GM20000 (cell line): Measurements from ENCODE around the gene PDK3.
A peak's percentile ranks its signal among the peaks of the same experiment; 100 is the strongest.

ENCODE experiments used
- DNase-seq: peaks from one replicate; pipeline ENCODE4 v3.0.0; 2012; ENCODE audit warnings: low spot score
- TF ChIP-seq, protein P1 (sequence below): IDR thresholded peaks from 2 replicates; pipeline ENCODE4 v1.5.1; 2012; ENCODE audit warnings: mild to moderate bottlenecking, control low read depth; ENCODE audit errors: extremely low read depth, missing control alignments

Gene PDK3

DNA sequence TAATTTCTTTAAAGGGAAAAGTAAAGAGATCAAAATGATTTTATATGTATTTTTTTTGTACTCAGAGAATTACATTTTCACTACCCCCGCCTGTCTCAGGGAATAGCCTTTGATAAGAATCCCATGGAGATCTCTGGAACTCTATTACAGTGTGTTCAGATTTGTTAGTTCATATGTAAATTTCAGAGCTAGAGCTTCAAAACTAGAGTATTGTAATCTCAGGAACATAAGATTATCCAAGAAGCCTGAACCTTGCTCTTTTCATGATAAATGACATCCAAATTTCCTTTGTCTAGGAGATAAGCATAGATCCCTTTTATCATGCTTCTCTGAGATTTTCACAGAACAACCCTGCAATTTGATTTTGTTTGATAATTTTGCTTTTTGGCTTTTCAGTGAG lies 82.9 kb downstream of the PDK3 start:
- TF ChIP-seq, protein P1, sequence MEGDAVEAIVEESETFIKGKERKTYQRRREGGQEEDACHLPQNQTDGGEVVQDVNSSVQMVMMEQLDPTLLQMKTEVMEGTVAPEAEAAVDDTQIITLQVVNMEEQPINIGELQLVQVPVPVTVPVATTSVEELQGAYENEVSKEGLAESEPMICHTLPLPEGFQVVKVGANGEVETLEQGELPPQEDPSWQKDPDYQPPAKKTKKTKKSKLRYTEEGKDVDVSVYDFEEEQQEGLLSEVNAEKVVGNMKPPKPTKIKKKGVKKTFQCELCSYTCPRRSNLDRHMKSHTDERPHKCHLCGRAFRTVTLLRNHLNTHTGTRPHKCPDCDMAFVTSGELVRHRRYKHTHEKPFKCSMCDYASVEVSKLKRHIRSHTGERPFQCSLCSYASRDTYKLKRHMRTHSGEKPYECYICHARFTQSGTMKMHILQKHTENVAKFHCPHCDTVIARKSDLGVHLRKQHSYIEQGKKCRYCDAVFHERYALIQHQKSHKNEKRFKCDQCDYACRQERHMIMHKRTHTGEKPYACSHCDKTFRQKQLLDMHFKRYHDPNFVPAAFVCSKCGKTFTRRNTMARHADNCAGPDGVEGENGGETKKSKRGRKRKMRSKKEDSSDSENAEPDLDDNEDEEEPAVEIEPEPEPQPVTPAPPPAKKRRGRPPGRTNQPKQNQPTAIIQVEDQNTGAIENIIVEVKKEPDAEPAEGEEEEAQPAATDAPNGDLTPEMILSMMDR = no peak
- DNase-seq = no peak

DNA sequence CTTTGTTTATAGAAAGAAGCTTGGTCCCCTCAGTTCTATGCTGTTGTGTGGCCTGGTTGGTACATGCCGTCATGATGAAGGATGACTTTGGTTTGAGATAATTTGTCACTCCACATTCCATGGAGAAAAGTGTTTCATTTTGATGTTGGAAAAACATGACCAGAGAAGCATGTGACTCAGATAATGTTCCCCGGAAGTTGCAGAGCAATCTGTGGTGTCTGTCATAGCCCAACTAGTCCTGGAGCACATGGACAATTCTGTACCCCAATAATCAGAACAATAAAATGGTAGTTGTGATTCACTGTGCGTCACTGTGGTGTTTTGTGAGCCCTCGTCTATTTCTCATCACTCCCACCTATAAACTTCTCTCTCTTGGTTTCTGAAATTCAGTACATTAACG lies 85.1 kb downstream of the PDK3 start:
- TF ChIP-seq, protein P1 = no peak
- no peak for DNase-seq

DNA sequence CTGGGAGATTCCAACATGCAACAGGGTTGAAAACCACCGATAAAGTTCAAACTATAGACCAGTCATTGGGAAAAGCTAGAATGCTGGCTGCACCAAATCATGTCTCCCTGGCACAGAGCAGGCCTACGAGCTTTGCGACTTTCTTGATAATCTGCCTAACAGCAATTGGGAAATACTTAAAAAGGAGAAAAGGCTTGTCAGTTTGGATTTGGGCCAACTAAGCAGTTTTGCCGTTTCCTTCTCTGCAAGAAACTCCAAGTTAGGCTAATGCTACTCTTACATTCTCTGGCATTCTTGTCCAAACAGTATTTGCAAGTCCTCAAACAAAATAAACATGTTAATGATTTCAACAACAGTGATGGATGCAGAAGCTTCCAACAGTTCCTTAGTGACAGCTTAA lies 87.9 kb downstream of the PDK3 start:
- TF ChIP-seq, protein P1 = no peak
- DNase-seq = no peak

DNA sequence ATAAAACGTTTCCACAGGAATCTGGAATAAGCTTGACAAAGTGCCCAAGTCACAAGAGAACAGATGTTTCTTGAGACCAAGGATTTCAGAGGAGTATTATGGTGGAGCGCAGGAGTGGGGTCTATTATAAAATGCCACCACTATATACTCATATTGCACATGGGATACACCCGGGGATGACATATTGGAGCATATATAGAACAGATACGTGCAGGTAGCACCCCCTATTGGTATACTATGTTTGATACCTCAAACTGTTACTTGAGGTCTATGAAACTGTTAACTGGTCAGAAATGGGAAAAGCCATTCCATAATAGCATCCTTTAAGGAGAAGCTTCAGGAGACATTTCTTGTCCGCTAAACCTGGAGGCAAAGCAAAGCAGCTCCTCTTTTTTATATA lies 96.0 kb downstream of the PDK3 start:
- TF ChIP-seq, protein P1 = no peak
- DNase-seq = peak; percentile 18

DNA sequence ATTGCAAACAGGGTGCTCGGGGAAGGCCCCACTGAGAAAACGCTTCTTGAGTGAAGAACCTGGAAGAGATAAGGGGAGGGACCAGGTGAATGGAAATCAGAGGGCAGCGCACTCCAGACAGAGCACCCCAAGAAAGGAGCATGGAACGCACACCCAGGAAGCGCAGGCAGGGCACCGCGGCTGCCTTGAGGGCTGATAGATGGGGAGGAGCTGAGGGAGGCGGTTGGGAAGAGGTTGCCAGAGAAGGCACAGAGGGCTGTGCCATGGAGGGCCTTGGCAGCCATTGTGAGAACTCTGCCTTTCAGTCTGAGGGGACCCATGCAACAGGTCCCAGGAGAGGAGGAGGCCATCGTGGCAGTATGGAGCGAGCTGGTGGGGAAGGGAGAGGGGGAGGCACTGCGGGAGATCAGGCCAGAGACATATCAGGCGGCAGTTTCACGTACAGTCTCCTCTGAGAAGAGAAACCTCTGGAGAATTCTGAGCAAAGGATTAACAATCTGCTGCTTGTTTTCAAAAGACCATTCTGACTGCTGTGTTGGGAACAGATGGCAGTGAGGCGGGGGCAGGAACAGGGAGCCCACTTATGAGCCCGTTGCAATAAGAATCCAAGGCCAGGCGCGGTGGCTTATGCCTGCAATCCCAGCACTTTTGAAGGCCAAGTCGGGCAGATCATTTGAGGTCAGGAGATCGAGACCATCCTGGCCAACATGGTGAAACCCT lies 98.4 kb downstream of the PDK3 start:
- TF ChIP-seq, protein P1 = no peak
- DNase-seq = no peak

DNA sequence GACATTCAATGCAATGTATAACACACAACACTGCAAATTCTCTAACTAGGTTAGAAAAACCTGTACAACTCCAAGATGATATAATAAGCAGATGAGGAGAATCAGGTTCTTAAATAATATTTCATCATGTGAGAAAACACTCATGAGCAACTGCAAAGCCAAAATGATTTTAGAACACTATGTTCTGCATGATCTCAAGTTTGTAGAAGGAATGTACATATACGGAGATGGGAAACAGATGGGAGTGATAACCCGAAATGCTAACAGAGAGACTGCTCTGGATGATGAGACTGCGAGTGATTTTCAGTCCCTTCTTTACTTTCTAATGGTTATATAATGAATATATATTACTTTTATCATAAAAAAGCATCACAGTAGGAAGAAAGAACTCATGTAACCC lies 101.2 kb downstream of the PDK3 start:
- TF ChIP-seq, protein P1 = no peak

DNA sequence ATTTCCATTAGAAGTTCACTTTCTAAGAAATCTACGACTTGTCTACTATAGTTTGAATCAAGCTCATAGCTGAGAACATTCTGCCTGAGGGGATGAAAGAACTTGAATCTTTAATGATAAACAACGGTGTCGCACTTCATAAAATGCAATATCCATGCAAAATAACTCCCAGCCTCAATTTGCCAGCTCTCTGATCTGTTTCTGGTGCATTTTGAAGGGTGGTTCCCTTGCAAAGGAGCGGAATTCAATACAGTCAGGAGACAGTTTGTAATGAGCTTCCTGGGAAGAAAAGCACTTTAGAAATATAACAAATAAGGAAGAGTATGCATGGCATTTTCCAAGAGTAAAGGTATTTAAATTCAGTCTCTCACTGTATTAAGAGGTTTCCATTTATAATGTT lies 102.1 kb downstream of the PDK3 start:
- DNase-seq = no peak
- TF ChIP-seq, protein P1 = no peak

More for the DNA sequence above, 101.2 kb downstream of the PDK3 start:
- DNase-seq = no peak
